Neutrophil (primary cell): ENCODE data around the gene ZNF689.
A peak's percentile ranks its signal among the peaks of the same experiment; 100 is the strongest.

Experiments
- H3K27ac ChIP-seq: fragments of 200-600 bp; sonication (generic); 2 replicates; pipeline ENCODE4 v1.5.1; 2016; ENCODE audit warnings: mild to moderate bottlenecking, moderate library complexity
- H3K27me3 ChIP-seq: fragments of 200-600 bp; sonication (generic); 2 replicates; pipeline ENCODE4 v1.6.0; 2016; ENCODE audit warnings: mild to moderate bottlenecking
- H3K36me3 ChIP-seq: fragments of 200-600 bp; sonication (generic); 2 replicates; pipeline ENCODE4 v1.5.1; 2017
- H3K4me1 ChIP-seq, 2 experiments: fragments of 200-600 bp in 1 of 2; sonication (generic) in 1 of 2; 1 replicate in 1 of 2; 2 replicates in 1 of 2; pipeline versions ENCODE4 v1.5.1 to v1.6.1; 2013 to 2016; ENCODE audit warnings: low read depth in 1 of 2, low read length in 1 of 2, mild to moderate bottlenecking in 1 of 2, moderate library complexity in 1 of 2; ENCODE audit not compliant: control insufficient read depth in 1 of 2, insufficient read depth in 1 of 2
- H3K4me3 ChIP-seq, 2 experiments: fragments of 200-600 bp in 1 of 2; sonication (generic) in 1 of 2; 1 replicate in 1 of 2; 2 replicates in 1 of 2; pipeline ENCODE4 v1.5.1; 2013 to 2016; ENCODE audit warnings: low read depth in 1 of 2, low read length in 1 of 2, mild to moderate bottlenecking in 1 of 2, moderate library complexity in 1 of 2
- H3K9me3 ChIP-seq: fragments of 200-600 bp; sonication (generic); 2 replicates; pipeline ENCODE4 v1.5.1; 2016
- CTCF ChIP-seq: fragments of 200-600 bp; sonication (generic); IDR thresholded peaks from 2 replicates; pipeline ENCODE4 v1.5.1; 2016; ENCODE audit warnings: antibody characterized with exemption

ZNF689 gene

GRCh38 chr16:30628628-30629540 lies 18.7 kb upstream of the ZNF689 start:
- Histone ChIP-seq H3K36me3 (no peaks in the 10 kb centered on the region), H3K4me1 (peaks cover 3 to 7% of the 10 kb centered on the region in 2 experiments), H3K27ac (no peak overlapping the region), H3K9me3 (no peaks in the 10 kb centered on the region), H3K27me3 (no peaks in the 10 kb centered on the region), H3K4me3 (no peak overlapping the region)
- TF ChIP-seq CTCF, result peak; percentile 91

GRCh38 chr16:30626236-30626635 lies 16.0 kb upstream of the ZNF689 start:
- H3K27ac ChIP-seq, result no peak overlapping the region
- H3K4me3 ChIP-seq, result no peak overlapping the region
- H3K27me3 ChIP-seq, result no peaks in the 10 kb centered on the region
- no peak for TF ChIP-seq CTCF
- H3K36me3 ChIP-seq, result no peaks in the 10 kb centered on the region
- H3K4me1 ChIP-seq, result peaks cover 0 to 2% of the 10 kb centered on the region in 2 experiments
- H3K9me3 ChIP-seq, result no peaks in the 10 kb centered on the region

GRCh38 chr16:30623536-30624283 lies 13.5 kb upstream of the ZNF689 start:
- Histone ChIP-seq H3K9me3 (no peaks in the 10 kb centered on the region), H3K27me3 (no peaks in the 10 kb centered on the region), H3K27ac (no peak overlapping the region), H3K4me1 (peaks cover 0 to 2% of the 10 kb centered on the region in 2 experiments), H3K4me3 (no peak overlapping the region), H3K36me3 (no peaks in the 10 kb centered on the region)
- no peak for TF ChIP-seq CTCF

GRCh38 chr16:30622455-30623032 lies 12.4 kb upstream of the ZNF689 start:
- H3K27ac ChIP-seq, result no peak overlapping the region
- TF ChIP-seq CTCF, result no peak
- peaks cover 0 to 4% of the 10 kb centered on the region in 2 experiments for H3K4me1 ChIP-seq
- H3K4me3 ChIP-seq, result no peak overlapping the region
- H3K9me3 ChIP-seq, result no peaks in the 10 kb centered on the region
- H3K36me3 ChIP-seq, result no peaks in the 10 kb centered on the region
- no peaks in the 10 kb centered on the region for H3K27me3 ChIP-seq

- Histone ChIP-seq H3K9me3 (no peaks in the 10 kb centered on the region), H3K27me3 (no peaks in the 10 kb centered on the region), H3K27ac (no peak overlapping the region), H3K36me3 (no peaks in the 10 kb centered on the region), H3K4me3 (no peak overlapping the region), H3K4me1 (peaks cover 0 to 5% of the 10 kb centered on the region in 2 experiments)
- TF ChIP-seq CTCF, result no peak
Observed at GRCh38 chr16:30621765-30622164, 11.6 kb upstream of the ZNF689 start.
